ENCODE data around the gene DGKD.

DNA sequence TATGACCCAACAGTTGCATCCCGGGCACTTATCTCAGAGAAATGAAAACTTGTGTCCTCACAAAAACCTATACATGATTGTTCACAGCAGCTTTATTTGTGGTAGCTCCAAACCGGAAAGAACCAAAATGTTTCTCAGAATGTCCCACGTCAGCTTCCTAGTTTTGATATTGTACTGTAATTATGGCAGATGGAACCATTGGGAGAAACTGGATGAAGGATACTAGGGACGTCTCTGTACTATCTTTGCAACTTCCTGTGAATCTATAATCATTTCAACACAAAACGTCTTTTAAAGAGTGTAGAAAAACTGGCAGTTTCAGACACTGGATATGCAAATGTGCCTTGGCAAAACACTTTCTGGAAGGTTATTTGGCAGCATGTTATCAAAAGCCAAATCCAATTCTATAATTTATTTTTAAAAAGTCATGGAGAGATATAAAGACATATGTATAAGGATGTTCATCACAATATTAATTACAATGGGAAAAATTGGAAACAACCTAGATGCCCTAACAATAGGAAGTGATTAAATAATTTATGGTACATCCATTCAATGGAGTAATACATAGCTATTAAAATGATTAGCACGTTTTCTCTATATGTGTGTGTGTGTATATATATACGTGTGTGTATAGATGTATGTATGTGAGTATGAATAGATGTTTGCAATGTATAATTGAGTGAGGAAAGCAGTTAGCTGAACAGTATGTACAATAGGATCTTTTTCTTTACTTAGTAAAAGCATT lies 36.9 kb upstream of the DGKD start:
- TF ChIP-seq CTCF (IDR thresholded peaks at IDR 0.05) (no peak), POLR2A (IDR thresholded peaks at IDR 0.05) (no peak)
